ENCODE data around the gene GIPR. TPM values are rescaled to one million over a fixed set of nuclear protein-coding genes. Genes with fewer than 3 reads are reported as not detected.

GIPR gene
- total RNA-seq, 2 donors from 2014 or later = 0.14 TPM; not detected in 1

GRCh38 chr19:45670670-45671453 is 2.8 kb downstream of the GIPR start:
- H3K27ac ChIP-seq = no peak overlapping the region
- H3K27me3 ChIP-seq (replicated peaks; ENCODE audit: insufficient read depth) = peaks cover 26% of the 10 kb centered on the region
- H3K36me3 ChIP-seq = no peaks in the 10 kb centered on the region
- DNase-seq (ENCODE audit: low spot score) (no peak), ATAC-seq (ENCODE audit: insufficient number of reproducible peaks, low FRiP score, low read depth) (no peak)
- no peaks in the 10 kb centered on the region for H3K9me3 ChIP-seq
- peaks cover 12 to 18% of the 10 kb centered on the region in 2 donors for H3K4me1 ChIP-seq (ENCODE audit: control insufficient read depth in 1 of 2, low read depth in 2 of 2)
- no peak overlapping the region for H3K4me3 ChIP-seq
- TF ChIP-seq CTCF (IDR thresholded peaks at IDR 0.05) = no peak

GRCh38 chr19:45674946-45675345 is 6.9 kb downstream of the GIPR start:
- no peak for ATAC-seq (ENCODE audit: insufficient number of reproducible peaks, low FRiP score, low read depth)
- peaks cover 26% of the 10 kb centered on the region for H3K27me3 ChIP-seq (replicated peaks; ENCODE audit: insufficient read depth)

GRCh38 chr19:45676851-45677263 is 8.8 kb downstream of the GIPR start:
- Histone ChIP-seq H3K36me3 (no peaks in the 10 kb centered on the region), H3K4me3 (peak overlapping the region; percentile 43), H3K4me1 (ENCODE audit: control insufficient read depth in 1 of 2, low read depth in 2 of 2) (peaks cover 4 to 16% of the 10 kb centered on the region in 2 donors), H3K27ac (no peak overlapping the region), H3K9me3 (no peaks in the 10 kb centered on the region), H3K27me3 (replicated peaks; ENCODE audit: insufficient read depth) (peaks cover 11% of the 10 kb centered on the region)
- ATAC-seq (ENCODE audit: insufficient number of reproducible peaks, low FRiP score, low read depth) = no peak
- no peak for TF ChIP-seq CTCF (IDR thresholded peaks at IDR 0.05)
- DNase-seq (ENCODE audit: low spot score) = no peak

More at GRCh38 chr19:45674946-45675345, 6.9 kb downstream of the GIPR start:
- H3K27ac ChIP-seq = no peak overlapping the region
- H3K4me1 ChIP-seq (ENCODE audit: control insufficient read depth in 1 of 2, low read depth in 2 of 2) = peaks cover 4 to 8% of the 10 kb centered on the region in 2 donors
- no peaks in the 10 kb centered on the region for H3K36me3 ChIP-seq
- no peak overlapping the region for H3K4me3 ChIP-seq
- no peaks in the 10 kb centered on the region for H3K9me3 ChIP-seq
- no peak for TF ChIP-seq CTCF (IDR thresholded peaks at IDR 0.05)
- no peak for DNase-seq (ENCODE audit: low spot score)

GRCh38 chr19:45677351-45678230 is 9.6 kb downstream of the GIPR start:
- no peak overlapping the region for H3K27ac ChIP-seq
- DNase-seq (ENCODE audit: low spot score) (no peak), ATAC-seq (ENCODE audit: insufficient number of reproducible peaks, low FRiP score, low read depth) (no peak)
- H3K27me3 ChIP-seq (replicated peaks; ENCODE audit: insufficient read depth) = peaks cover 11% of the 10 kb centered on the region
- peak overlapping the region; percentile 43 for H3K4me3 ChIP-seq
- no peaks in the 10 kb centered on the region for H3K36me3 ChIP-seq
- H3K9me3 ChIP-seq = no peaks in the 10 kb centered on the region
- no peak for TF ChIP-seq CTCF (IDR thresholded peaks at IDR 0.05)
- peaks cover 4 to 18% of the 10 kb centered on the region in 2 donors for H3K4me1 ChIP-seq (ENCODE audit: control insufficient read depth in 1 of 2, low read depth in 2 of 2)
